Psoas muscle (tissue), 8 donors: ENCODE data around the gene HLA-A. TPM values are rescaled to one million over a fixed set of nuclear protein-coding genes. Genes with fewer than 3 reads are reported as not detected.
"Not testable (repeated sequence)": the region's sequence is repeated elsewhere in the genome, so short reads cannot be mapped to it uniquely, and the experiment has no call there.

Experiments used
- ATAC-seq, 4 donors: fragments of 200-7000 bp; cut with Tn5 transposase; one replicate each; pipeline ENCODE4 v1.9.1; 2020; ENCODE audit warnings: moderate library complexity in 3 of 4, mild to moderate bottlenecking in 2 of 4
- DNase-seq, 2 donors: peaks; one replicate each; pipeline ENCODE4 v3.0.0-alpha.2; 2020
- H3K27ac ChIP-seq: fragments of 200-600 bp; one replicate; pipeline ENCODE4 v1.8.0; 2022
- H3K27me3 ChIP-seq, 3 donors: fragments of 200-600 bp in 1 of 3; one replicate each; pipeline versions ENCODE4 v1.6.1 to v1.8.0; 2013 to 2022; ENCODE audit warnings: low read length in 2 of 3, mild to moderate bottlenecking in 2 of 3, moderate library complexity in 1 of 3; ENCODE audit not compliant: insufficient read depth in 3 of 3
- H3K36me3 ChIP-seq, 2 donors: fragments of 200-600 bp in 1 of 2; one replicate each; pipeline versions ENCODE4 v1.6.1 to v1.8.0; 2013 to 2022; ENCODE audit warnings: low read depth in 1 of 2, mild to moderate bottlenecking in 1 of 2, moderate library complexity in 1 of 2; ENCODE audit not compliant: insufficient read depth in 1 of 2
- H3K4me1 ChIP-seq: fragments of 200-600 bp; one replicate; pipeline ENCODE4 v1.8.0; 2022
- H3K4me3 ChIP-seq: fragments of 200-600 bp; one replicate; pipeline ENCODE4 v1.8.0; 2022; ENCODE audit warnings: mild to moderate bottlenecking
- H3K9me3 ChIP-seq: fragments of 200-600 bp; one replicate; pipeline ENCODE4 v1.8.0; 2022
- CTCF ChIP-seq: fragments of 200-600 bp; IDR thresholded peaks from one replicate; pipeline ENCODE4 v1.8.0; 2022; ENCODE audit warnings: antibody characterized with exemption
- WGBS, 3 donors: extraction: QIAGEN DNeasy Blood & Tissue Kit; methylation state at CpG; one replicate each; pipeline versions ENCODE4 v1.1.6 to v1.1.7; 2013; 5-methylcytosine and 5-hydroxymethylcytosine counted together
- intact Hi-C, 2 donors: fragments of 100-400 bp; cut with DNase I; formaldehyde crosslinking; loops; one replicate each; pipeline versions ENCODE4 v1.11.0 to v1.14.2; 2022
- polyA plus RNA-seq, 3 donors: library from polyadenylated mRNA; stranded (reverse); fragments of 200-250 nt; gene quantifications; one replicate each; pipeline ENCODE4 v1.2.3, GENCODE V29; 2013
- total RNA-seq, 4 donors: library from RNA; stranded (reverse); fragmentation: NEBNext Ultra II Directional in 2 of 4; extraction: Animal tissue kit (Norgen Biotek cat#: 25700) in 2 of 4; gene quantifications; one replicate each; pipeline versions ENCODE4 v1.2.1 to v1.2.4, GENCODE V29; 2021 to 2023
- donor health status: healthy with polysubstance abuse.
- donor health status: DM: no; HTN: no; CAD: no; lungs with moderate emphysema.
- donor health status: Bipolar disorder and iron deficiency.
- donor health status: healthy.
- donor health status: DM: yes; HTN: yes; CAD: no.
- donor health status: DM: no; HTN: no; CAD: no.
- donor health status: DM: no; HTN: no; CAD: no.
- donor health status: DM: yes; HTN: yes; CAD: no.

HLA-A gene
- total and polyA plus RNA-seq, 7 donors: 86.6 to 290 (median 165) TPM

GRCh38 chr6:29976588-29977424, 34.5 kb downstream of the HLA-A start:
- Histone ChIP-seq H3K9me3 (no peaks in the 10 kb centered on the region), H3K27ac (peak overlapping the region; percentile 92), H3K4me3 (peak overlapping the region; percentile 75), H3K4me1 (peaks cover 14% of the 10 kb centered on the region), H3K36me3 (no peaks in the 10 kb centered on the region), H3K27me3 (no peaks in the 10 kb centered on the region)
- peak; percentile 89 to 93 (median 90) for ATAC-seq
- DNase-seq: peak; percentile 88 to 91
- WGBS, 3 donors: 0 to 1% (median 1%) methylated on average over 62 to 66 of the region's 66 CpGs
- peak; percentile 28 for TF ChIP-seq CTCF
- intact Hi-C loops: no loop called here

- DNase-seq (no peak), ATAC-seq (no peak)
- Histone ChIP-seq H3K4me1 (peaks cover 14% of the 10 kb centered on the region), H3K36me3 (no peaks in the 10 kb centered on the region), H3K9me3 (no peaks in the 10 kb centered on the region), H3K4me3 (peak overlapping the region; percentile 75), H3K27ac (peak overlapping the region; percentile 92), H3K27me3 (no peaks in the 10 kb centered on the region)
- WGBS, 3 donors: 29 to 54% (median 34%) methylated on average over 4 of the region's 4 CpGs
- intact Hi-C loops: no loop called here
- no peak for TF ChIP-seq CTCF
Measured at GRCh38 chr6:29977425-29977727, 35.0 kb downstream of the HLA-A start.

GRCh38 chr6:29980013-29980412, 37.7 kb downstream of the HLA-A start:
- intact Hi-C loops, H3K27ac ChIP-seq, H3K36me3 ChIP-seq, H3K4me3 ChIP-seq, ATAC-seq, H3K27me3 ChIP-seq, H3K9me3 ChIP-seq, DNase-seq: not testable (repeated sequence)
- peaks cover 14% of the 10 kb centered on the region for H3K4me1 ChIP-seq
- 80 to 100% methylated on average over 1 to 2 of the region's 4 CpGs; no CpG with 5 or more reads in 1 of the 3 donors for WGBS, 3 donors

GRCh38 chr6:29980511-29980910, 38.2 kb downstream of the HLA-A start:
- 73 to 82% (median 77%) methylated on average over 10 of the region's 10 CpGs for WGBS, 3 donors
- no peak for DNase-seq
- no peak overlapping the region for H3K27ac ChIP-seq
- intact Hi-C loops: no loop called here
- no peaks in the 10 kb centered on the region for H3K36me3 ChIP-seq
- H3K9me3 ChIP-seq: no peaks in the 10 kb centered on the region
- ATAC-seq: no peak
- peaks cover 14% of the 10 kb centered on the region for H3K4me1 ChIP-seq
- no peak overlapping the region for H3K4me3 ChIP-seq
- H3K27me3 ChIP-seq: no peaks in the 10 kb centered on the region
- no peak for TF ChIP-seq CTCF

GRCh38 chr6:29981211-29981812, 39.0 kb downstream of the HLA-A start:
- Histone ChIP-seq H3K27me3 (no peaks in the 10 kb centered on the region), H3K9me3 (no peaks in the 10 kb centered on the region), H3K4me1 (peaks cover 8% of the 10 kb centered on the region), H3K36me3 (no peaks in the 10 kb centered on the region), H3K4me3 (no peak overlapping the region), H3K27ac (no peak overlapping the region)
- WGBS, 3 donors: 53 to 55% (median 54%) methylated on average over 8 of the region's 8 CpGs
- no peak for ATAC-seq
- no peak for DNase-seq
- TF ChIP-seq CTCF: no peak
- intact Hi-C loops: no loop called here
